Hepatocyte (in vitro differentiated cells): Measurements from ENCODE around the gene FOSL2. TPM values are rescaled to one million over a fixed set of nuclear protein-coding genes. Genes with fewer than 3 reads are reported as not detected.
"Not testable (repeated sequence)": the region's sequence is repeated elsewhere in the genome, so short reads cannot be mapped to it uniquely, and the experiment has no call there.

ENCODE experiments used
- DNase-seq: peaks from one replicate; pipeline ENCODE4 v3.0.0-alpha.2; 2016; ENCODE audit warnings: low spot score
- H2AFZ ChIP-seq: fragments of 200-600 bp; sonication (generic); 2 replicates; pipeline ENCODE4 v1.6.0; 2016; ENCODE audit warnings: antibody characterized with exemption, mild to moderate bottlenecking
- H3K27ac ChIP-seq: fragments of 200-600 bp; sonication (generic); 2 replicates; pipeline ENCODE4 v1.5.1; 2016; ENCODE audit warnings: mild to moderate bottlenecking
- H3K27me3 ChIP-seq: fragments of 200-600 bp; sonication (generic); 2 replicates; pipeline ENCODE4 v1.6.1; 2016
- H3K36me3 ChIP-seq: fragments of 200-600 bp; sonication (generic); replicated peaks from 2 replicates; pipeline ENCODE4 v1.5.1; 2016; ENCODE audit warnings: low read depth; ENCODE audit not compliant: insufficient read depth
- H3K4me1 ChIP-seq: fragments of 200-600 bp; sonication (generic); 2 replicates; pipeline ENCODE4 v1.5.1; 2016; ENCODE audit warnings: mild to moderate bottlenecking, moderate library complexity; ENCODE audit not compliant: insufficient read depth
- H3K4me2 ChIP-seq: fragments of 200-600 bp; sonication (generic); 2 replicates; pipeline ENCODE4 v1.6.0; 2016
- H3K4me3 ChIP-seq: fragments of 200-600 bp; sonication (generic); 2 replicates; pipeline ENCODE4 v1.5.1; 2016; ENCODE audit warnings: mild to moderate bottlenecking
- H3K79me2 ChIP-seq: fragments of 200-600 bp; sonication (generic); 2 replicates; pipeline ENCODE4 v1.6.0; 2017; ENCODE audit warnings: mild to moderate bottlenecking
- H3K9me2 ChIP-seq: fragments of 200-600 bp; sonication (generic); replicated peaks from 2 replicates; pipeline ENCODE4 v1.6.0; 2017; ENCODE audit warnings: mild to moderate bottlenecking; ENCODE audit not compliant: insufficient read depth
- H3K9me3 ChIP-seq: fragments of 200-600 bp; sonication (generic); 2 replicates; pipeline ENCODE4 v1.5.1; 2016; ENCODE audit warnings: low read depth, mild to moderate bottlenecking
- H4K20me1 ChIP-seq: fragments of 200-600 bp; sonication (generic); 2 replicates; pipeline ENCODE4 v1.6.0; 2016; ENCODE audit warnings: mild to moderate bottlenecking; ENCODE audit not compliant: insufficient read depth, poor library complexity, severe bottlenecking
- CTCF ChIP-seq: fragments of 200-600 bp; sonication (generic); IDR thresholded peaks from 2 replicates; pipeline ENCODE4 v1.5.1; 2016; ENCODE audit warnings: antibody characterized with exemption, mild to moderate bottlenecking; ENCODE audit not compliant: poor library complexity
- EZH2 ChIP-seq: fragments of 200-600 bp; sonication (generic); IDR thresholded peaks from 2 replicates; pipeline ENCODE4 v1.6.1; 2016; ENCODE audit warnings: antibody characterized with exemption, mild to moderate bottlenecking, borderline replicate concordance
- EZH2phosphoT487 ChIP-seq: fragments of 200-600 bp; sonication (generic); IDR thresholded peaks from one replicate; pipeline ENCODE4 v1.6.1; 2018; ENCODE audit warnings: antibody characterized with exemption, mild to moderate bottlenecking, low read depth, moderate library complexity; ENCODE audit not compliant: unreplicated experiment, severe bottlenecking
- WGBS: methylation state at CpG from one replicate; pipeline ENCODE4 v1.1.6; 2016; ENCODE audit warnings: low lambda C conversion rate; ENCODE audit errors: missing lambda C conversion rate; 5-methylcytosine and 5-hydroxymethylcytosine counted together
- polyA plus RNA-seq: library from polyadenylated mRNA; unstranded; fragments of >200 nt; fragmentation: Nextera tagmentation; extraction: Ambion mirVana; gene quantifications from 2 replicates; pipeline ENCODE4 v1.2.1, GENCODE V29; 2016
- total RNA-seq: library from RNA; depleted of rRNA; stranded (reverse); fragments of >200 nt; gene quantifications from 2 replicates; pipeline ENCODE4 v1.2.3, GENCODE V29; 2014

The FOSL2 gene
- total and polyA plus RNA-seq, 2 experiments from 2014 or later, result 91.1 to 148 TPM

GRCh38 chr2:28367667-28368356 lies 24.8 kb upstream of the FOSL2 start:
- Histone ChIP-seq H2AFZ (no peak overlapping the region), H3K9me2 (no peaks in the 10 kb centered on the region), H3K36me3 (no peaks in the 10 kb centered on the region), H3K27me3 (no peaks in the 10 kb centered on the region), H3K27ac (peak overlapping the region; percentile 87), H3K4me2 (no peak overlapping the region), H3K79me2 (no peaks in the 10 kb centered on the region), H3K4me1 (peaks cover 25% of the 10 kb centered on the region), H4K20me1 (no peaks in the 10 kb centered on the region), H3K4me3 (no peak overlapping the region), H3K9me3 (no peaks in the 10 kb centered on the region)
- no peak for DNase-seq
- TF ChIP-seq EZH2 (no peak), EZH2phosphoT487 (no peak), CTCF (no peak)
- WGBS, result 83% methylated on average over 17 of the region's 19 CpGs

DNA sequence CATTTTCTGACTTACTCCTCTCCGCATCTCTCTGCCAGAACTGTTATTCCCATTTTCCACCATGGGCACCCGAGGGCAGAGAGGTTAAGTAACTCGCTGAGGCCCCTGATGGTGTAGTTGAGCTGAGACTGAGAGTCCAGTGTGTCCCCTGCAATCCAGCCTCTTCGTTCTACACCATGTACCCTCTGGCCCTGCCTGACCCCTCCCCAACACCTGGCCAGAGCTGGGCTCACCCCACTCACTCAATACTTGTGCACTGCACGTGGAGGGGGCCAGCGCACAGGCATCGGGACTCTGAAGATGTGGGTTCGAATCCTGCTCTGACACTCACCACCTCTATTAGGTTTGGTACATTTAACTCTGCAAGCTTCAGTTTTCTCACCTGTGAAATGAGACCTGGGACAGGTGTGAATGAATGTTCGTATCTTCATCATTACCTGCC lies 24.3 kb upstream of the FOSL2 start:
- Histone ChIP-seq H3K36me3 (no peaks in the 10 kb centered on the region), H3K4me2 (no peak overlapping the region), H3K4me1 (peaks cover 24% of the 10 kb centered on the region), H3K4me3 (no peak overlapping the region), H3K9me3 (no peaks in the 10 kb centered on the region), H3K27me3 (no peaks in the 10 kb centered on the region), H2AFZ (no peak overlapping the region), H3K79me2 (no peaks in the 10 kb centered on the region), H3K27ac (no peak overlapping the region), H4K20me1 (no peaks in the 10 kb centered on the region), H3K9me2 (no peaks in the 10 kb centered on the region)
- TF ChIP-seq EZH2phosphoT487, result no peak
- DNase-seq, result no peak
- WGBS, result 87% methylated on average over 9 of the region's 9 CpGs

- Histone ChIP-seq H3K27me3 (no peaks in the 10 kb centered on the region), H3K9me2 (no peaks in the 10 kb centered on the region), H3K4me1 (peaks cover 24% of the 10 kb centered on the region), H3K4me3 (no peak overlapping the region), H3K27ac (no peak overlapping the region), H2AFZ (no peak overlapping the region), H3K79me2 (no peaks in the 10 kb centered on the region), H4K20me1 (no peaks in the 10 kb centered on the region), H3K4me2 (no peak overlapping the region), H3K9me3 (no peaks in the 10 kb centered on the region), H3K36me3 (no peaks in the 10 kb centered on the region)
- 65% methylated on average over 5 of the region's 5 CpGs for WGBS
- no peak for TF ChIP-seq EZH2phosphoT487
- no peak for TF ChIP-seq EZH2
- TF ChIP-seq CTCF, result no peak
- DNase-seq, result no peak
These were observed 23.3 kb upstream of the FOSL2 start for GRCh38 chr2:28369358-28369757.

DNA sequence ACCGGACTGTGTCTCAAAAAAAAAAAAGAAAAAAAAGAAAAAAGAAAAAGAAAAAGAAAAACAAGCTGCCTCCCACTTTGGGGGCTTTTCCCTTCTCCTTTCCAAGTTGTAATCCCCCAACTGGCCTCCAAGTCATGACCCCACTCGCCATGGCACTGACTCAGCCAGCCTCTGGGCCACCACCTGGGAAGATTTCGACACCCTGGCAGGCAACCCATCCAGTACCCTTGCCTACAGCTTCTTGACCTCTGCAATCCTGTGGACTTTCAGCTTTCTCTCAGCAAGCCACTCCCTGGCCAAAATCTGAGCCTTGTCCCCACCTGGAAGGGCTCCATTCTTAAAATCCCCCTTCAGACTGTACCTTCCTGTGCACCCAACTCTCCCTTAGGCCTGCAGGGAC lies 22.3 kb upstream of the FOSL2 start:
- 90% methylated on average over 3 of the region's 3 CpGs for WGBS
- H3K4me1 ChIP-seq, result peaks cover 24% of the 10 kb centered on the region
- H2AFZ ChIP-seq, result no peak overlapping the region
- no peaks in the 10 kb centered on the region for H3K36me3 ChIP-seq
- TF ChIP-seq EZH2 (no peak), CTCF (no peak), EZH2phosphoT487 (no peak)
- H3K27me3 ChIP-seq, result no peaks in the 10 kb centered on the region
- no peak overlapping the region for H3K4me2 ChIP-seq
- no peak overlapping the region for H3K4me3 ChIP-seq
- no peaks in the 10 kb centered on the region for H4K20me1 ChIP-seq
- no peak for DNase-seq
- H3K9me3 ChIP-seq, result no peaks in the 10 kb centered on the region
- no peaks in the 10 kb centered on the region for H3K9me2 ChIP-seq
- H3K27ac ChIP-seq, result no peak overlapping the region
- no peaks in the 10 kb centered on the region for H3K79me2 ChIP-seq

DNA sequence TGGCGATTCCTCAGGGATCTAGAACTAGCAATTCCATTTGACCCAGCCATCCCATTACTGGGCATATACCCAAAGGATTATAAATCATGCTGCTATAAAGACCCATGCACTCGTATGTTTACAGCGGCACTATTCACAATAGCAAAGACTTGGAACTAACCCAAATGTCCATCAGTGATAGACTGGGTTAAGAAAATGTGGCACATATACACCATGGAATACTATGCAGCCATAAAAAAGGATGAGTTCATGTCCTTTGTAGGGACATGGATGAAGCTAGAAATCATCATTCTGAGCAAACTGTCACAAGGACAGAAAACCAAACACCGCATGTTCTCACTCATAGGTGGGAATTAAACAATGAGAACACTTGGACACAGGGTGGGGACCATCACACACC lies 20.9 kb upstream of the FOSL2 start:
- not testable (repeated sequence) for H3K9me2 ChIP-seq, H3K36me3 ChIP-seq, DNase-seq, H2AFZ ChIP-seq, H3K27ac ChIP-seq, H3K27me3 ChIP-seq, H3K9me3 ChIP-seq, H3K4me2 ChIP-seq, H4K20me1 ChIP-seq, H3K79me2 ChIP-seq, H3K4me3 ChIP-seq
- WGBS, result 92% methylated on average over 4 of the region's 4 CpGs
- H3K4me1 ChIP-seq, result peaks cover 10% of the 10 kb centered on the region
